Lung microvascular endothelial cell (primary cell): ENCODE measurements around the gene MAPK7. TPM values are rescaled to one million over a fixed set of nuclear protein-coding genes. Genes with fewer than 3 reads are reported as not detected.
"Not testable (repeated sequence)": the region's sequence is repeated elsewhere in the genome, so short reads cannot be mapped to it uniquely, and the experiment has no call there.

Experiments used
- DNase-seq, 2 donors: peaks; one replicate each; pipeline versions ENCODE4 v3.0.0 to v3.0.0-alpha.2; 2010; ENCODE audit warnings: low read depth in 2 of 2
- total RNA-seq: library from RNA; depleted of rRNA; stranded (reverse); fragments of >200 nt; gene quantifications from 2 replicates; pipeline ENCODE4 v1.2.1, GENCODE V29; 2014

MAPK7 gene
- total RNA-seq, 1 donor from 2014 or later, result 11.5 TPM

DNA sequence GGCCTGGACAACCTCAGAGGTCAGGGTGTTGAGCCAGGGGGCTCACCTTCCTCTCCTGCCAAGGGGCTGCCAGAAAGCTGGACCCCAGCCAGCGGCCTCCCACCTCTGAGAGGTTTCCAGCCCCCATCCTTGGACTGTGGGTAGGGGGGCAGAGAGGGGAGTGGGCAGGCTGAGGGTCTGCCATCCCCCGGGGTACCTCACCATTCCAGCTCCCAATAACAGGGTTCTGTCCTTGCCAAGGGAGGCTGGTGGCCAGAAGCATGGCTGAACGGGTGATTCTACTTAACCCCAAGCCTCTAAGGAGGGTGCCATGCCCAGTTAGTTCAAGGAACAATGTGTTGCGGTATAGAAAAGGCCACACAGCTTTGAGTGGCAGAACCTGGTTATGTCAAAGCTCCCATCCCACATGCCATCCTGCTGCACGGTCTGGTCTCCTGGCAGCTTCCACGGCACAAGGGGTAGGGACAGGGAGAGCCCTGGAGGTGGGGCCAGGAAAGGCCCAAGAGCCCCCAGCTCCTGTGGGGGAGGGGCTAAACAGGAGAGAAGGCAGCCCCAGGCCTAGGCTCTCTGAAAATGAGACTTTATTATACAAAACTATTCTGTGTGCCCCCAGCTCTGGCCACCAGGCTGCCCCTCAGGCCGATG, 35.6 kb upstream of the MAPK7 start:
- no peak for DNase-seq

DNA sequence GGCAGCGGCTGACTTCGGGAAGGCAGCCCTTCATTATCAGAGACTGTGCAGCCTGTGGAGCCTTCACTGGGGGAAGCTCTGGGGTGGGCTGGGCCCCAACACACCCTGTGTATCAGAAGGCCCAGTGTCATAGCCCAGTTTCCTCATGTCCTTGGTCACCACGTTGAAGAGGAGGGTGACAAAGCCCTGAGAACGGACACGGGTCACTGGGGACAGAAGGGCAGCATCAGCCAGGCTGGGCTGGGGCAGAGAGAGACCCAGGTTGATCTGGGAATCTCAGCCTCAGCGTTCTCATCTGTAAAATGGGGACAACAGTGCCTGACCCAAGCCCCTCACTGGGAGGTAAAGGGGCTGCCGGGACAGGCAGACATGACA, 35.1 kb upstream of the MAPK7 start:
- no peak for DNase-seq

DNA sequence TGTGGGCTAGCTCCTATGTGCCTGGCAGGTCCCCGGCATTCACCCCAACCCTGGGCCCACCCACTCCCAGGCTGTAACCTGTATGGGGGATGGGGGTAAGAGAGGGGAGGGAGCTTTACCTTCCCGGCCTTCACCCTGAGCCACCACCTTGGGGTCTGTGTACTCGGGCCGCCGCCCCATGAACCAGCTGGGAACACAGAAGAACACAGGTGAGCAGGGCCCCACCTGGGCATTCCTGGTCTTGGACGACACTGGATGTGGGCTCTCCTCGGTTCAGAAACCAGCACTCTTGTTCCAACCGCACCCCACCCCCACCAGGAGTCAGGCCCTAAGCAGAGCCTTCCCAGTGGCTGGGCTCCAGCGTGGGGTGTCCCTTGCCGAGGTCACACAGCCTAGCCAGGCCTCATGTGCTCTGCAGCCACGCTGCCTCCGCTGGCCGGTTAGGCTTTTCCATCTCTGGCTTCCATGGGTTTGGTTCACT, 34.6 kb upstream of the MAPK7 start:
- DNase-seq, result no peak

DNA sequence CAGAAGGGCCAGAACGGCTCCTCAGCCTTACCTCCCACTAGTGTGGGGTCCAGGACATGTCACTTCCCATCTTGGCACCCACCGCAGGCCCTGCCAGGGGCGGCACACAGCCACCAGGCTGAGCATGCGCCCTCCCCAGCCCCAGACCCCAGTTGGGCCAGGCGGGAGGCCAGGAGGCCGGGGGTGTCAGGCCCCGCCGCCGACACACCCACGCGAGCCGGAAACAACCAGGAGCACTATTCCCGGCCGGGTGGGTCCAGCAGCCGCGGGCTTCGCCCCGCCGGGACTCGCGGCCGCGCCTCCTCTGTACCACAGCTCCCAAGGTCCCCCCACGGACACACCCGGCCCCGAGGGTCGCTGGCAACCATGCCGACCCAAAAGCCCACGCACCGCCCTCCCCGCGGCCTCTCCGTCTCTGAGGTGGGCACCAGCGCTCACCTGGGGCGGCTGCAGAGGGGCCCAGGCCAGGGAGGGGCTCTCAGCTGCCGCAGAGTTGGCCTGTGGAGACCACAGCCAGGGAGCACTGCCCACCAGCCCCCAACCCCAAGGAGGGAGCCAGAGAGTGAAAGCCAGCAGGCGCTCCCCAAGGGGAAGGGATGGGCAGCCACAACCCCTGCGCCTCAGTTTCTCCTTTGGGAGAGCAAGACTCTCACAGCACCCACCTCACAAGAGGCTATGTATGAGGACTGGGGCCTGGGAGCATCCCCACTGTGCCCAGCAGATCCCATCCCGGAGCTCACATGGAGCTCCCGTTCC, 33.8 kb upstream of the MAPK7 start:
- DNase-seq, result no peak

DNA sequence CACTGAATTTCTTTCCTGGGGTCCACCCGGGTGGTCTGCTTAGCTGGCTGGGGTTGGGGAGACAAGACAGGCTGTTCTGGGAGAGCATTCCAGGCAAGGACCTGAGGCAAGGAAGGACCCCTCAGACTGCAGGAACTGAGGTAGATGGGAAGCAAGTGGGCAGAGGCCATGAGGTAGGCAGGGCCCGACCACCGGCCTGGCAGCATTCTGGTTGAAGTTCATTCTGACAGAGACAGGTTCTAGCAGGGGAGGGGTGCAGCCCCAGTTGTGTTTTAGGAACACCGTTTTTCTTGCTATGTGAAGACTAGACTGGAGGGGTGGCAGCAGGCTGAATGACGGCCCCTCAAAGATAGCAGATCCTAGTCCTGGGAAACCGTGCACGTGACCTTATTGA, 33.2 kb upstream of the MAPK7 start:
- no peak for DNase-seq

DNA sequence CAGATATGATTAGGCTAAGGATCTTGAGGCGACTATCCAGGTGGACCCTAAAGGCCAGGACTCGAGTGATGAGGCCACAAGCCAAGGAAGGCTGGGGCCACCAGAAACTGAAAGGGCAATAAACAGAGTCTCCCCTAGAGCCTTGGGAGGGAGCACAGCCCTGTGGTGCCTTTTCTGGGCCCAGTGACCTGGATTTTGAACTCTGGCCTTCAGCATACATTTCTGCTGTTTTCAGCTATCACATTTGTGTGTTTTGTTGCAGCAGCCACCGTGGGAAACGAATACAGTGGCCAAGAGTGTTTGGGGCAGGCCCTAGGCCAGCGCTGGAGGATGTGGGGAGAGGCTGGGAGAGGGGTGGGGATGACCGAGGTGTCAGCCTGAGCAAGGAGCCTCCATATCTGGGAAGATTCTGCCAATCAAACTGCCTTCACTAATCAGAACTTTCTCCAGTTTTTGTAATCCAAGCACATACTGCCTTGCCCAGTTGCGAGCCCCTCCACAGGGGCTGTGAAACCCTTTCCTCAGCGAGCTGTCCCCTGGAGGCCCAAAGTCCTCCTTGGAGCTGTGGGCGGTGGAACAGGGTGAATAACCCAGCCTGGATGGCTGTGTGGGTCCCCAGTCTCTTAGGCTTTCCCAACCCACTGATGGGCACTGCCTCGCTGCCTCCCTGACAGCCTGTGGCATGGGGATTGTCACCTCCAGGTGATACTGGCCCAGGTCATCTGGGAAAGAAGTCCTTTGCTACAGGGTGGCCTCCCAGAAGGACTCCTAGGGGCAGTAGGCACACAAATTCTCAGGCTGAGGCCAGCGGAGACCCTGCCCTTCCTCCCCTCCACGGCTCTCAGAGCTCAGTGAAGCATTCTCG, 32.6 kb upstream of the MAPK7 start:
- no peak for DNase-seq

DNA sequence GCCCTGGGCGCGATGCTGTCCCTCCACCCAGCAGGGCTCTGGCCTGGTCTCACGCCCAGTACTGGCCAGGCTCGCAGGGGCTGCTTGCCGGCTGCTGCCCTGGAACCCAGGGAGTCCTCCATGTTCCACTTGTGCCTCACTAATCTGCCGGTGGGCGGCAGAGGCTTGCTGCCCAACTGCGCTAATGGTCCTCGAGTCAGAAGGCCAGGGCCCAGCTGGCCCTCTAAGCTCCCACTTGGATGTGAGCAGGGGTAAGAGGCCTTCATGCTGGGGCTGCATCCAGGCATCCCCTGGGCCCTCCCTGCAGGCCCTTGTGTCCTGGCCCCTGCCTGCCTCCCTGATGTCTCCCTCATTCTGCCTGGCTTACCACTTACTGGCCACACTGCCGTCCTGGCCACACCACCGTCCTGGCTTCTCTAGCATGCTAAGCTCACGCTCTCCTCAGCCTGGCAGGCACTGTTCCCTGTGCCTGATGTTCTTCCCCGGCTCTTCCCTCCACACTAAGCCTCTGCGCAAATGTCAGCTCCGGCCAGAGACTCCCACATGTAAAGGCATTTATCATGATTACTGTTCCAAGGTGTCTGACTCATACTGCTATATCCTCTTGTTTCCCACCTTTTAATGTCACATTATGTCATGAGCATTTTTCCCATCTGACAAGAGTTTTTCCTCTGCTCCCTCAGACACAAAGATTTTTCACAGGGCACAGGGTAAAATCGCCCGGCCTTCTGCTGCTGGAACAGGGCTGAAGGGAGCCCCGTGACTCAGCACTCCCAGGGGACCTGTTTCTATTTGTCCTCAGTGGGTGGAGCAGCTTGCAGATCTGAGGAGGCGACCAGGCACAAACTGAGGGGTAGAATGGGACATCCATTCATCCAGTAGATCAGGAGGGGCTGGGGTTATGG, 31.7 kb upstream of the MAPK7 start:
- DNase-seq, result peak; percentile 42 to 77

DNA sequence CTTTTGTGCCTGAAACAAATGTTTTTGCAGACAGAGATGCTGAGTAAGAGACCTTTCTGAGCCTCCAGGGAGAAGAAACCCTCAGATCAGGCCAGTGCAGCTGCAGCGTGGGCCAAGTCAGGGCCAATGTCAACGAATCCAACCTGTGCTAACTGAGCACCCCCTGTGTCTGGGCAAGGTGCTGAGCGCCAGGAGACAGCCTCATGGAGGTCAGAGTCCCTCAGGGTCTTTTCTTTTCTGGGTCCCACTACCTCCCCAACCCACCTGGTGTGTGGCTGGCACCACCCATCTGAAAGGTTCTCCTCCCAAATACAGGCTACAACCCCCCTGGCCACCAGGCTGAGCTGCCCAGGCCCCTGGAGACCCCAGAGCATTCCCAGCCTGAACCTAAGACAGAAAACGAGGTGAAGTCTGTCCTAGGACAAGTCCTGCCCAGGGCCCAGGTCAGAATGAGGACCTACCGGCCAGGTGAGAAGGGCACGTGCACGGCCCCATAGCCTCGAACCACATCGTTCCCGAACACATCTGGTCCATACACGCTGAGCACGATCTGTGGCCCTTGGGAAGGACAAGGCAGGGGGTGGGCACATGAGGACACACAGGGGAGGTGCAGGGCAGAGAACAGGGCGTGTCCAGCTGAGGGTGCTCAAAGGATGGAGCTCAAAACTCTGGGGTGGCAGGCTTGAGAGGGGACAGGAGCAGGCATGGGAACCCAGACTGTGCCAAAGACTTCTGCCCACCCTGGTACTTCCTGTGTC, 30.8 kb upstream of the MAPK7 start:
- DNase-seq, result no peak

DNA sequence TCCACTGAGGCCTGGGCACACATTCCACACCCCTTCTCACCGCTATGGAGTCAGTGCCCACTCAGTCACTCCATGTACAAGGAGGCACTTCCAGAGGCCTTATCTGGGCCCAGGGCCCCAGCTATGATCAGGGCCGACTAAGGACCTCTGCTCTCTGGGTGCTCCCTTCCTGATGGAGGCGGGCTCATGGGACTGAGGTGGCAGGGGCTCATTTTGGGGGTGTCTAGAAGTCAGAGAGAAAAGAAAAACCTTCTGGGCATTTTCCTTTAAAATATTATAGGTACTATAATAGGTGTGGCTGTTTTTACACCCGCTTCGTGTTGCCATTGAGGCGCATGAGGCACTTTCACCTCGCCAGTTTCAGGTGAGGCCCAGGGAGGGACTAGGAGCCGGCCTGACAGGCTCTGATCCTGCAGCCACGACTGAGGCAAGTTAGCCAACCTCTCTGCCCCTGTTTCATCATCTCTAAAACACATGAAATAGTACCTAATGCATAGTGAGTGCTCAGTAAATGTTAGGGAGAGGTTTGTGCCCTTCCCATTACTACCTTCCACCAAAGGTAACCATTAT, 30.1 kb upstream of the MAPK7 start:
- DNase-seq, result no peak

DNA sequence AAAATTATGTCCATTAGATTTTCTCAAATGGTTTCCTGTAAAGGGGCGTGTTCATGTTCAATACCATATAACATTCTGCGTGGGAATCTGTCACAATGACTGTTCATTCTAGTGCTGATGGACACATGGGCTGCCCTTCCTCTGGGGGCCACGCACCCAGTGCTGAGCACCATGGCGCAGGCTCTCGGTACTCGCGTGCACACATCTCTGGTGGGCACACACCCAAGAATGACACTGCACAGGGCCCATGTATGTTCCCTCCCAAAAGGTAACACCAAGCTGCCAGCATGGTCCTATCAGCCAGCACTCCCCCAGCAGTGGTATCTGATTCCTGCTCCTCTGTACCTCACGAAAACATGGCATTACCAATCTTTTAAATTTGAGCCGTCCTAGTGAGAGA, 29.5 kb upstream of the MAPK7 start:
- no peak for DNase-seq

DNA sequence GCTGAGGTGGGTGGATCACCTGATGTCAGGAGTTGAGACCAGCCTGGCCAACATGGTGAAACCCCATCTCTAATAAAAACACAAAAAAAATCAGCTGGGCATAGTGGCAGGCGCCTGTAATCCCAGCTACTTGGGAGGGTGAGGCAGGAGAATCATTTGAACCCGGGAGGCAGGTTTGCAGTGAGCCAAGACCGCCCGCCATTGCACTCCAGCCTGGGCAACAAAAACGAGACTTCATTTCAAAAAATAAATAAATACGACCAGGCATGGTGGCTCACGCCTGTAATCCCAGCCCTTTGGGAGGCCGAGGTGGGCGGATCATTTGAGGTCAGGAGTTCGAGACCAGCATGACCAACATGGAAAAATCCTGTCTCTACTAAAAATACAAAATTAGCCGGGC, 24.9 kb upstream of the MAPK7 start:
- DNase-seq, result not testable (repeated sequence)

DNA sequence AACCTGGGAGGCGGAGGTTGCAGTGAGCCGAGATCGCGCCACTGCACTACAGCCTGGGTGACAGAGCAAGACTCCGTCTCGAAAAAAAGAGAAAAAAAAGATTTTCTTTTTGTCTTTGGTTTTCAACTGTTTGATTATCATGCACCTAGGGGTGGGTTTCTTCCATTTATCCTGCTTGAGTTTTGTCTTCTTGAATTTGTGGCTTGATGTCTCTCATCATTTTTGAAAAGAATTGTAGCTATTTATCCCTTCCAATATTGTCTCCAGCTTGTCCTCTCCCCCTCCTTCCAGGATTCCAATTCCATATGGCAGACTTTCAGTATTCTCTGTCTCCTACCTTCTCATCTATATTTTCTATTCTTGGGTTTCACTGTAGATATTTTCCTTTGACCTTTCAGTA, 23.6 kb upstream of the MAPK7 start:
- DNase-seq, result no peak

DNA sequence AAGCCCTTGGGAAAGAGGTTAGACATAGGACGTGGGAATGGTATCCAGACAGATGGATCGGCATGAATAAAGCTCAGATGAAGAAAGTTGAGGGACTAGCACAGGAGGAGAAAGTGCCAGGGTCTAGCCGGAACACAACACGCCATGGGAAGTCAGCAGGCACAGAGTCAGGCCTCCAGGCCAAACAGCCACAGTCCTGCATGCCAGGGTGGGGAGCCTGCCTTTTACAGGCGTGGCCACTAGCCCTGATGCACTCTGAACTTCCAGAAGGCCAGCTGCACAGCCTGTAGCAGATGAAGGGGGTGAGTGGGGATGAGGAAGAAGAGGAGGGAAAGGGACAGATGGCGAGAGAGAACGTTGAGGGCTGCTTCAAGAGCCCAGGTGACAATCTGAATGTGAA, 20.9 kb upstream of the MAPK7 start:
- DNase-seq, result no peak

DNA sequence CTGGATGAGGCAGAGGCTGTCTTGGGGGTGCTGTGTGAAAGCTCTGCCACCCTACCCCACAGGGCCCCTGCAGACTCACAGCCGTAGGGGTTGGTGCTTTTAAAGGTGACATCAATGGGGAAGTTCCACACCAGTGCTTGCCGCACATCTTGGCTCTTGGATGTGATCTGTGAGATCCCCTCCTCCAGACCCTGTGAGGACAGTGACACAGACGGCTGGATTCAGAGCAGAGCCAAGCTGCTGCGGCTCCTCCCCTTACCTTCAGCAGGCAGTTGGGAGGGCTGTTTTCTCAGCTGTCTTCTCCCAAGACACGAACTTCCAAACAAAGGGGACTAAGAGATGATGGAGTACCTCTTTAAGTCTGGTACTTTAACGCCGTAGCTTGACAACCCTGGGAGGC, 20.5 kb upstream of the MAPK7 start:
- no peak for DNase-seq

DNA sequence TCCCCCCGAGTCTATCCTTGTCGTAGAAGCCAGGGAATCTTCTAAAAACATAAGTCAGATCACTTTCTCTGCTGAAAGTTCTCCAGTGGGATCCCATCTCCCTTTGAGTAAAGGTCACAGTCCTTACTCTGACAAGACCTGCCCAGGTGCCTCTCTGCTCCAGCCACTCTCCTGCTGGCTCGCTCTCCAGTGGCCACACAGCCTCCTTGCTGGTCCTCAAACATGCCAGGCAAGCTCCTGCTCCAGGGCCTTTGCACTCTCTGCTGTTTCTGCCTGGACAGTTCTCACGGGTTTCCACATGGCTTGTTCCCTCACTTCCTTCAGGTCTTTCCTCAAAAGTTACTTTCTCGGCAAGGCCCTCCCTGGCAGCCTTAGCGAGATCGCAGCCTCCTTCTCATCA, 19.1 kb upstream of the MAPK7 start:
- no peak for DNase-seq

DNA sequence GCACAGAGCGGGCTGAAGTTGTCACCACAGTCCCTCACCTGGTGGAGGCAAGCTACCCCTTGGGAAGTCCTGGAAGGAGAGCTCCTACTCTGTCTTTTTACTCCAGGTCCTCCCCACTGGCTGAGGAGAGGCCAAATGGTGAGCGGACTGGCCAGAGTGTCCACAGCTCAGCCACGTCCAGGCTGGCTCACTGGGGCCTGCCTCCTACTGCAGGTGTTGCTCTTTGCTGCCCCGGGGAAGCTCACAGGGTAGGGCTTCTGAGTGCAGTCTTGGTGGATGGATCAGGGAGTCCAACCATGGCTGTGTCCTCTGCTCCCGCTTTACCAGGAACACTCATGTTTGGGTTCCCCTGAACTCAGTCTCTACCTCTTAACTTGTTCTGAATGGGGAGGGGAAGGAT, 18.4 kb upstream of the MAPK7 start:
- no peak for DNase-seq

DNA sequence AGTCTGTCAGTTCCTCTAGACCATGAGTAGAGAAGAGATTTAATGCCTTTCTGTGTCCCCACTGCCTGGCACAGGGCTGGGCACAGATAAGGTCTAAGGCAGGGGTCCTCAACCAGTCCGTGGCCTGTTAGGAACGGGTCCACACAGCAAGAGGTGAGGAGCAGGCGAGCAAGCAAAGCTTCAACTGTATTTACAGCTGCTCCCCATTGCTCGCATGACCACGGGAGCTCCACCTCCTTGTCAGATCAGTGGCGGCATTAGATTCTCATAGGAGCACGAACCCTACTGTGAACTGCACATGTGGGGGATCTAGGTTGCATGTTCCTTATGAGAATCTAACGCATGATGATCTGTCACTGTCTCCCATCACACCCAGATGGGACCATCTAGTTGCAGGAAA, 17.5 kb upstream of the MAPK7 start:
- DNase-seq, result no peak

DNA sequence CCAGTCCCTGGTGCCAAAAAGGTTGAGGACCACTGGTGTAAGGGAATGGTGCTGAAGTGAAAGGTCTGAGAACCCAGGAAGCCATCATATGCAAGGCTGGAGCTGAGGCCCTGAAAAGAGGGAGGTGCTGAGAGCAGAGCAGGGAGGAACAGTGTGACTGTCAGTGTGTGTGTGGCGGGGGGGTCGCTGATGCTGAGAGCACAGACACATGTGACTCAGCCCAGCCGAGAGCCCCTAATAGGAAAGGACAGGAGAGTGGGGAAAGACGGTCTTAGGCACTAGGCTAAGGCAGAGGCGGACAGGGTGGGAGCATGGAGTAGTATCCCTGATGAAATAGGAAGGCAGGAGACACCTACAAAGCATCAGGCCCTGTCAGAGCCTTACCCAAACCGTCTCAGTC, 17.0 kb upstream of the MAPK7 start:
- no peak for DNase-seq

DNA sequence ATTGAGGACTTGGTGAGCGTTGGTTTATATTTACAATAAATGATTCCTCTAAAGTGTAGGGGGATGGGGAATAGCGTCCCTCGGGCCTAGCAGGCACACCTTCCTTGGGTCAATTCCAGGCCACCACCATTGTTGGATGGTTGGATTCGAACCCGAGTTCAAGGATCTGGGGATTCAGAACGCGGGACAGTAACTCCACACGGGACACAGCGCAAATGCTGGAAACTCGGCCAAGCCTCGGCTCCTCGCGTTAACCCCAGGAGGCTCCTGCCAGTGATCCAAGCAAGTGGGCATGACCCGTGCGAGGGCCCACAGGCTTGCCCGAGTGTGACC, 16.4 kb upstream of the MAPK7 start:
- no peak for DNase-seq
